Astrocyte (in vitro differentiated cells and primary cell): ENCODE results near the gene NUP58. TPM values are rescaled to one million over a fixed set of nuclear protein-coding genes. Genes with fewer than 3 reads are reported as not detected.

Source experiments
- DNase-seq: peaks from one replicate; pipeline ENCODE4 v3.0.0-alpha.2; 2010; ENCODE audit warnings: low read depth
- FAIRE-seq: peaks from 2 replicates; lab custom pipeline; 2011; peaks lifted over from hg19 to GRCh38; lab: Jason Lieb, UNC
- H2AFZ ChIP-seq: 2 replicates; pipeline ENCODE4 v1.6.0; 2012; ENCODE audit warnings: low read depth, low read length, inconsistent platforms
- H3K27ac ChIP-seq: 2 replicates; pipeline ENCODE4 v1.5.1; 2011; ENCODE audit warnings: low read depth, low read length, inconsistent platforms
- H3K27me3 ChIP-seq: 2 replicates; pipeline ENCODE4 v1.6.0; 2011; ENCODE audit warnings: low read length, inconsistent platforms; ENCODE audit not compliant: insufficient read depth
- H3K36me3 ChIP-seq: 2 replicates; pipeline ENCODE4 v1.5.1; 2011; ENCODE audit warnings: low read length, inconsistent platforms; ENCODE audit not compliant: insufficient read depth
- H3K4me1 ChIP-seq: 2 replicates; pipeline ENCODE4 v1.5.1; 2011; ENCODE audit warnings: low read length, inconsistent platforms; ENCODE audit not compliant: insufficient read depth
- H3K4me2 ChIP-seq: 2 replicates; pipeline ENCODE4 v1.6.0; 2012; ENCODE audit warnings: low read length, inconsistent platforms
- H3K4me3 ChIP-seq: 2 replicates; pipeline ENCODE4 v1.5.1; 2011; ENCODE audit warnings: low read depth, mild to moderate bottlenecking, low read length, inconsistent platforms; ENCODE audit not compliant: insufficient read depth
- H3K79me2 ChIP-seq: 2 replicates; pipeline ENCODE4 v1.6.0; 2012; ENCODE audit warnings: mild to moderate bottlenecking, low read length, inconsistent platforms; ENCODE audit not compliant: insufficient read depth
- H3K9ac ChIP-seq: 2 replicates; pipeline ENCODE4 v1.6.0; 2012; ENCODE audit warnings: mild to moderate bottlenecking, low read length, inconsistent platforms
- H3K9me3 ChIP-seq: 2 replicates; pipeline ENCODE4 v1.5.1; 2012; ENCODE audit warnings: low read depth, mild to moderate bottlenecking, low read length, inconsistent platforms; ENCODE audit not compliant: insufficient read depth
- H4K20me1 ChIP-seq: 2 replicates; pipeline ENCODE4 v1.6.0; 2012; ENCODE audit warnings: low read length, inconsistent platforms; ENCODE audit not compliant: insufficient read depth
- H3K27ac Mint-ChIP-seq: one replicate; pipeline ENCODE4 v1.8.0; 2021; ENCODE audit warnings: mild to moderate bottlenecking, mixed read lengths; ENCODE audit not compliant: unreplicated experiment
- H3K27me3 Mint-ChIP-seq: one replicate; pipeline ENCODE4 v1.8.0; 2021; ENCODE audit warnings: low read depth, mixed read lengths; ENCODE audit not compliant: unreplicated experiment
- H3K36me3 Mint-ChIP-seq: one replicate; pipeline ENCODE4 v1.8.0; 2021; ENCODE audit warnings: low read depth, mixed read lengths; ENCODE audit not compliant: unreplicated experiment
- H3K4me1 Mint-ChIP-seq: one replicate; pipeline ENCODE4 v1.8.0; 2021; ENCODE audit warnings: low read depth, mixed read lengths; ENCODE audit not compliant: unreplicated experiment
- H3K4me3 Mint-ChIP-seq: one replicate; pipeline ENCODE4 v1.8.0; 2021; ENCODE audit warnings: mild to moderate bottlenecking, moderate library complexity, mixed read lengths; ENCODE audit not compliant: unreplicated experiment
- H3K9me3 Mint-ChIP-seq: one replicate; pipeline ENCODE4 v1.8.0; 2021; ENCODE audit warnings: mild to moderate bottlenecking, mixed read lengths; ENCODE audit not compliant: unreplicated experiment
- EZH2 ChIP-seq: IDR thresholded peaks from 2 replicates; pipeline ENCODE4 v1.6.1; 2012; ENCODE audit warnings: mild to moderate bottlenecking, low read length, inconsistent platforms; ENCODE audit not compliant: insufficient read depth
- total RNA-seq: library from RNA; stranded (reverse); gene quantifications from 2 replicates; pipeline ENCODE4 v1.2.1, GENCODE V29; 2021
- TF ChIP-seq, protein P1 (sequence below): IDR thresholded peaks from 2 replicates; pipeline ENCODE4 v1.5.1; 2011; ENCODE audit warnings: low read depth, mild to moderate bottlenecking, inconsistent platforms, low read length, moderate library complexity; ENCODE audit not compliant: insufficient read depth

The NUP58 gene
- total RNA-seq, 1 donor from 2014 or later: 53.2 TPM

DNA sequence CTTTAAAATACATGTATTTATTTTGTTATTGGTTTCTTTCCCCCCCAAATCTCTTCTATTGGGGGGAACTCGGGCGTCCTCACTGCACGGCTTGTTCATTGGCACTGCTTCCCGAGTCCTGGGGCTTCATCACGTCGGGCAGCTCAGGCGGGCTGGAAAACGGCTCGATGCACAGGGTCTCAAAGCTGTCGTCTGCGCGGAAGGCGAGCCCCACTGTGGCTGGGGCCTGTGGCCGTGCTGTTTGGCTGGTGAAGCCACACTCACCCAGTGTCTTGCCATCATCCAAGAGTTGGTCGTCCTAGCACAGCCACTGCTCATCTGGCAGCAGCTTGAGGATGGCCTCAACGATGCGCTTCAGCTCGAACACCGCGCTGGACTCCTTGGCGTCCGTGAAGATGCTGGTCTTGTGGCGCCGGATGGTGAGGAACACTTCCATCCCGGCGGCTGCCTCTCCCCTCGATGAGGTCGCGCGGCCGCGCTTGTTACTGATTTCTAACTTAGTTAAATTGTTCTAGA is 64.4 kb downstream of the NUP58 start:
- no peak overlapping the region for H3K9ac ChIP-seq
- H3K4me3 Mint-ChIP-seq: no peak overlapping the region
- no peaks in the 10 kb centered on the region for H3K9me3 Mint-ChIP-seq
- no peaks in the 10 kb centered on the region for H3K36me3 Mint-ChIP-seq
- no peak overlapping the region for H3K4me3 ChIP-seq
- DNase-seq (no peak), FAIRE-seq (no peak)
- H3K9me3 ChIP-seq: no peaks in the 10 kb centered on the region
- H3K27me3 Mint-ChIP-seq: peaks cover 14% of the 10 kb centered on the region
- H3K4me1 Mint-ChIP-seq: no peaks in the 10 kb centered on the region
- H3K27ac ChIP-seq: no peak overlapping the region
- no peaks in the 10 kb centered on the region for H3K36me3 ChIP-seq
- no peaks in the 10 kb centered on the region for H3K4me1 ChIP-seq
- no peak overlapping the region for H2AFZ ChIP-seq
- no peaks in the 10 kb centered on the region for H3K79me2 ChIP-seq
- H3K4me2 ChIP-seq: no peak overlapping the region
- TF ChIP-seq EZH2: no peak
- TF ChIP-seq, protein P1, sequence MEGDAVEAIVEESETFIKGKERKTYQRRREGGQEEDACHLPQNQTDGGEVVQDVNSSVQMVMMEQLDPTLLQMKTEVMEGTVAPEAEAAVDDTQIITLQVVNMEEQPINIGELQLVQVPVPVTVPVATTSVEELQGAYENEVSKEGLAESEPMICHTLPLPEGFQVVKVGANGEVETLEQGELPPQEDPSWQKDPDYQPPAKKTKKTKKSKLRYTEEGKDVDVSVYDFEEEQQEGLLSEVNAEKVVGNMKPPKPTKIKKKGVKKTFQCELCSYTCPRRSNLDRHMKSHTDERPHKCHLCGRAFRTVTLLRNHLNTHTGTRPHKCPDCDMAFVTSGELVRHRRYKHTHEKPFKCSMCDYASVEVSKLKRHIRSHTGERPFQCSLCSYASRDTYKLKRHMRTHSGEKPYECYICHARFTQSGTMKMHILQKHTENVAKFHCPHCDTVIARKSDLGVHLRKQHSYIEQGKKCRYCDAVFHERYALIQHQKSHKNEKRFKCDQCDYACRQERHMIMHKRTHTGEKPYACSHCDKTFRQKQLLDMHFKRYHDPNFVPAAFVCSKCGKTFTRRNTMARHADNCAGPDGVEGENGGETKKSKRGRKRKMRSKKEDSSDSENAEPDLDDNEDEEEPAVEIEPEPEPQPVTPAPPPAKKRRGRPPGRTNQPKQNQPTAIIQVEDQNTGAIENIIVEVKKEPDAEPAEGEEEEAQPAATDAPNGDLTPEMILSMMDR: no peak
- H4K20me1 ChIP-seq: no peaks in the 10 kb centered on the region
- no peak overlapping the region for H3K27ac Mint-ChIP-seq
- peaks cover 19% of the 10 kb centered on the region for H3K27me3 ChIP-seq

DNA sequence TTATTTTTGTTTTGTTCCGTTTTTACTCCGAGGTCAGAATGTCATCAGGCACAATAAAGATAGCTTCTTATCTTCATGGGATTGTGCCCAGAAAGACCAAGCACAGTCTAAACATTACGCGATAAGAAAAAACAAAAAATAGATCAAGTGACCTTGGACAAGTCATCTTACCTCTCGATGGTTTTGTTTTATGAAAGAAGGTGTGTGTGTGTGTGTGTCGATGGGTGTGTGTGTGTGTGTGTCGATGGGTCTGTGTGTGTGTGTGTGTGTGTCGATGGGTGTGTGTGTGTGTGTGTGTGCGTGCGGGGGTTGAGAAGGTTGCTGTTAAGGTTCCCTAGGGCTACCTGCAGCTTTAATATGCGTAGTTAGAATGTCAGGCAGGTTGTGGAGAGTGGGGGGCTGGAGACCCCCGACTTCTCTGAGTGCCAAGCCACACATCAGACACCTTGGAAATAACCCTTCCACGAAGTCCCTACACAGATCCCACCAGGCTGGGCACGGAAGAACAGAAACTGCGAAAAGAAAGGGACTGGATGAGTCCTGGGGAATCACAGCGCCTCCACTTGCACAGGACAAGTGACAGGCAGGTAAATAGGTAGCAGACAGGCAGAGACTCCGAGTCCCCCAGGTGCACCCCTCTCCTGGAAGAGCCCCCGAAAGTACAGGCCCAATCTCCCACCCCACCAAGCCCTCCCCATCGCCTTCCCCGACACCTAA is 69.9 kb downstream of the NUP58 start:
- peaks cover 3% of the 10 kb centered on the region for H3K9me3 ChIP-seq
- H3K27me3 ChIP-seq: peaks cover 56% of the 10 kb centered on the region
- Mint-ChIP-seq H3K36me3 (no peaks in the 10 kb centered on the region), H3K9me3 (peaks cover 3% of the 10 kb centered on the region), H3K27ac (no peak overlapping the region), H3K4me1 (no peaks in the 10 kb centered on the region), H3K4me3 (peak overlapping the region; percentile 86), H3K27me3 (peaks cover 44% of the 10 kb centered on the region)
- DNase-seq: no peak
- no peaks in the 10 kb centered on the region for H4K20me1 ChIP-seq
- H3K36me3 ChIP-seq: no peaks in the 10 kb centered on the region
- H3K9ac ChIP-seq: no peak overlapping the region
- no peak overlapping the region for H3K4me3 ChIP-seq
- no peaks in the 10 kb centered on the region for H3K4me1 ChIP-seq
- H3K27ac ChIP-seq: no peak overlapping the region
- peak overlapping the region; percentile 85 for H3K4me2 ChIP-seq
- TF ChIP-seq EZH2: peak; percentile 41
- TF ChIP-seq, protein P1: no peak
- H3K79me2 ChIP-seq: no peaks in the 10 kb centered on the region
- FAIRE-seq: no peak
- peak overlapping the region; percentile 41 for H2AFZ ChIP-seq

DNA sequence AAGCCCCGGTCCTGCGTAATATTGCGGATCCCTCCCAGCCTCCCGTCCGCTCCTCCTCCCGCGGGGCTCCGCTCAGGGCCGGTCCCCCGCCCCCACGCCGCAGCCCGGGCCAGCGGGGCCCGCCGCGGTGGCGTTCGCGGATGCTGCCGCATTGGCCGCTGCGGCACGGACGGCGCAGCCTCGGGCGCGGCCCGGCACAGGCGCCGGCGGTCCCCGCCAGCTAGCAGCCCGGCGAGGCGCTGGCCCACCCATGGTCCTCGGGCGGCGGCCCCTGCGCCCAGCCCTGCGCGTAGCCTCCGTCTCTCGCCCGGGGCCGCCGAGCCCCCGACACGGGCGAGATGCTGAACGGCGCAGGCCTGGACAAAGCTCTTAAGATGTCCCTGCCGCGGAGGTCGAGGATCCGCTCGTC is 70.5 kb downstream of the NUP58 start, which contains the start of gene ATP8A2:
Gene ATP8A2 (plus strand): TSS at position 100 of the 409 bp plus-strand sequence. CDS start 239 bp downstream, at position 339.
- peaks cover 3% of the 10 kb centered on the region for H3K9me3 ChIP-seq
- peak within 1 kb of the TSS; percentile 85 for H3K4me2 ChIP-seq
- TF ChIP-seq, protein P1: no peak
- peak; percentile 84 for TF ChIP-seq EZH2
- H3K4me3 ChIP-seq: peak within 1 kb of the TSS; percentile 44
- no peak for DNase-seq
- no peak within 1 kb of the TSS for H3K9ac ChIP-seq
- H3K27me3 ChIP-seq: peaks cover 56% of the 10 kb centered on the region
- no peaks in the 10 kb centered on the region for H3K4me1 ChIP-seq
- peak within 1 kb of the TSS; percentile 86 for H3K4me3 Mint-ChIP-seq
- H2AFZ ChIP-seq: peak within 1 kb of the TSS; percentile 60
- no peak for FAIRE-seq
- H3K27ac Mint-ChIP-seq: no peak within 1 kb of the TSS
- H3K27me3 Mint-ChIP-seq: peaks cover 44% of the 10 kb centered on the region
- no peaks in the 10 kb centered on the region for H4K20me1 ChIP-seq
- H3K9me3 Mint-ChIP-seq: peaks cover 3% of the 10 kb centered on the region
- H3K79me2 ChIP-seq: no peaks in the 10 kb centered on the region
- no peaks in the 10 kb centered on the region for H3K4me1 Mint-ChIP-seq
- no peak within 1 kb of the TSS for H3K27ac ChIP-seq
- no peaks in the 10 kb centered on the region for H3K36me3 ChIP-seq
- H3K36me3 Mint-ChIP-seq: no peaks in the 10 kb centered on the region
